ENCODE data around the gene DLK1. TPM values are rescaled to one million over a fixed set of nuclear protein-coding genes. Genes with fewer than 3 reads are reported as not detected.

DLK1 gene
- total RNA-seq, 2 donors from 2014 or later, result not detected

GRCh38 chr14:100713705-100714104 lies 13.0 kb upstream of the DLK1 start:
- DNase-seq (ENCODE audit: low spot score) (no peak), ATAC-seq (ENCODE audit: insufficient number of reproducible peaks, low FRiP score, low read depth) (no peak)
- no peaks in the 10 kb centered on the region for H3K9me3 ChIP-seq
- no peaks in the 10 kb centered on the region for H3K4me1 ChIP-seq (ENCODE audit: control insufficient read depth in 1 of 2, low read depth in 2 of 2)
- no peak overlapping the region for H3K4me3 ChIP-seq
- H3K36me3 ChIP-seq, result no peaks in the 10 kb centered on the region
- no peaks in the 10 kb centered on the region for H3K27me3 ChIP-seq (replicated peaks; ENCODE audit: insufficient read depth)
- H3K27ac ChIP-seq, result no peak overlapping the region
- no peak for TF ChIP-seq CTCF (IDR thresholded peaks at IDR 0.05)

- TF ChIP-seq CTCF (IDR thresholded peaks at IDR 0.05), result no peak
- Histone ChIP-seq H3K4me3 (no peak overlapping the region), H3K36me3 (no peaks in the 10 kb centered on the region), H3K9me3 (no peaks in the 10 kb centered on the region), H3K4me1 (ENCODE audit: control insufficient read depth in 1 of 2, low read depth in 2 of 2) (no peaks in the 10 kb centered on the region), H3K27me3 (replicated peaks; ENCODE audit: insufficient read depth) (no peaks in the 10 kb centered on the region), H3K27ac (no peak overlapping the region)
- ATAC-seq (ENCODE audit: insufficient number of reproducible peaks, low FRiP score, low read depth) (no peak), DNase-seq (ENCODE audit: low spot score) (no peak)
Observed at GRCh38 chr14:100714258-100714892, 12.3 kb upstream of the DLK1 start.

- H3K4me3 ChIP-seq, result no peak overlapping the region
- DNase-seq (ENCODE audit: low spot score) (no peak), ATAC-seq (ENCODE audit: insufficient number of reproducible peaks, low FRiP score, low read depth) (no peak)
- H3K9me3 ChIP-seq, result no peaks in the 10 kb centered on the region
- TF ChIP-seq CTCF (IDR thresholded peaks at IDR 0.05), result no peak
- H3K4me1 ChIP-seq (ENCODE audit: control insufficient read depth in 1 of 2, low read depth in 2 of 2), result no peaks in the 10 kb centered on the region
- H3K36me3 ChIP-seq, result no peaks in the 10 kb centered on the region
- H3K27me3 ChIP-seq (replicated peaks; ENCODE audit: insufficient read depth), result no peaks in the 10 kb centered on the region
- no peak overlapping the region for H3K27ac ChIP-seq
Observed at GRCh38 chr14:100715332-100715731, 11.4 kb upstream of the DLK1 start.

- ATAC-seq (ENCODE audit: insufficient number of reproducible peaks, low FRiP score, low read depth) (no peak), DNase-seq (ENCODE audit: low spot score) (no peak)
- TF ChIP-seq CTCF (IDR thresholded peaks at IDR 0.05), result no peak
- Histone ChIP-seq H3K27ac (no peak overlapping the region), H3K36me3 (no peaks in the 10 kb centered on the region), H3K9me3 (no peaks in the 10 kb centered on the region), H3K27me3 (replicated peaks; ENCODE audit: insufficient read depth) (no peaks in the 10 kb centered on the region), H3K4me3 (no peak overlapping the region), H3K4me1 (ENCODE audit: control insufficient read depth in 1 of 2, low read depth in 2 of 2) (no peaks in the 10 kb centered on the region)
Observed at GRCh38 chr14:100715803-100716202, 10.9 kb upstream of the DLK1 start.

- DNase-seq (ENCODE audit: low spot score) (no peak), ATAC-seq (ENCODE audit: insufficient number of reproducible peaks, low FRiP score, low read depth) (no peak)
- TF ChIP-seq CTCF (IDR thresholded peaks at IDR 0.05), result no peak
- Histone ChIP-seq H3K27ac (no peak overlapping the region), H3K4me3 (no peak overlapping the region), H3K9me3 (no peaks in the 10 kb centered on the region), H3K36me3 (no peaks in the 10 kb centered on the region), H3K4me1 (ENCODE audit: control insufficient read depth in 1 of 2, low read depth in 2 of 2) (no peaks in the 10 kb centered on the region), H3K27me3 (replicated peaks; ENCODE audit: insufficient read depth) (no peaks in the 10 kb centered on the region)
Observed at GRCh38 chr14:100717386-100717785, 9.3 kb upstream of the DLK1 start.

Measured in thoracic aorta (tissue), 2 donors.